HG03432 (cell line): ENCODE measurements around the gene GAMT.
A peak's percentile ranks its signal among the peaks of the same experiment; 100 is the strongest.
"Not testable (repeated sequence)": the region's sequence is repeated elsewhere in the genome, so short reads cannot be mapped to it uniquely, and the experiment has no call there.

Experiments used
- ATAC-seq: cut with Tn5 transposase; IDR thresholded peaks from one replicate; pipeline ENCODE4 v1.9.1; 2021; ENCODE audit warnings: mild to moderate bottlenecking, moderate library complexity; ENCODE audit not compliant: unreplicated experiment

Gene GAMT

DNA sequence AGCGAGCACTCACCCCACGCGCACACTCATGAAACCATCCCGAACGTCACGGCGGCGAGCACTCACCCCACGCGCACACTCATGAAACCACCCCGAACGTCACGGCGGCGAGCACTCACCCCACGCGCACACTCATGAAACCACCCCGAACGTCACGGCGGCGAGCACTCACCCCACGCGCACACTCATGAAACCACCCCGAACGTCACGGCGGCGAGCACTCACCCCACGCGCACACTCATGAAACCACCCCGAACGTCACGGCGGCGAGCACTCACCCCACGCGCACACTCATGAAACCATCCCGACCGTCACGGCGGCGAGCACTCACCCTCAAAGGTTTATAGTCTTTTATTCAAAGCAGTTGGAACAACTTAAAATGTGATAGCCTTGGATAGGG lies 18.7 kb upstream of the GAMT start:
- ATAC-seq: not testable (repeated sequence)

DNA sequence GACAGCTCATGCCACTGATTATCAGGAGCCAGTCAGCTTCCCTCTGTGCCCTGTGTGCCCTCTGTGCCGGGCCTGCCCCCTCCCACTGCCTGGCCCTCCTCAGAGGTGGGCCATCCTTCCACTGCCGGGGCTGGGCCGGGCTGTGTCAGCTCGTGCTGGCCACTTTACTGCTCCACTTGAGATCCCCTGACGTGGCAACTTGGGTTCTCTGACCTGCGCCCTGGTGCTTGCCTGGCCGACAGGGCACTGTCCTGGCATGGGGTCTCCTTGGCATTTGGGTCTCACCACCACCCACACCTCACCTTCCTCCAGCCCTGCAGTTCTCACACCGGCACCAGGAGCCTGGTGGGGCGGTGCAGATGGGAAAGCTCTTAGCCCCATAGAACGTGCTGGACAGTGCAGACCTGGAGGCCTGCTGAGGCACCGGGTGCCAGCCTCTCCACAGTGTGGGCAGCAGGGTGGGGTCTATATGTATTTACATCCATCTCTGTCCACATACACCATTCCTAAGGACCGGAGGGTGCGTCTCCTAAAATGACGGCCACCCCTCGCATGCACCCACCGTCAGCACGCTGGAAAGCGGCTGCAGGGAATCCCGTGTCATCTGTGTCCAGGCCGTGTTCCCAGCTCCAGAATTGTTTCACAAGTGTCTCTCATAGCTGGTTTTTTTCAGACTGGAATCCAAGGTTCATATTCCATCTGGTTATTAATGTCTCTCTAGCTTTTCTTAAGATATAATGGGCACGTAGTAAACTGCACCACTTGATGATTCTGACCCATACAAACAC lies 17.8 kb upstream of the GAMT start:
- no peak for ATAC-seq

DNA sequence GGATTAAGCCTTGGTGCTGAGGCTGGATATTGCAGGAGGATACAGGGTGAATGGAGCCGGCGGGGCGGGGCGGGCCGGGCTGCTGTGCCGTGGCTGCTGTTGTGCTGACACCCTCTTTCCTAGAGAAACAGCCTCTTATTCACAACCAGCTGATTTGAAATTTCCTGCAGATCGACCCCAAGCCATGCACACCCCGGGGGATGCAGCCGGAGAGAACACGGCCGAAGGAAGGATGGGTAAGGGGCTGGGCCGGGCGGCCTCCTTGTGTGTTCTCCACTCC lies 17.1 kb upstream of the GAMT start:
- ATAC-seq: no peak

DNA sequence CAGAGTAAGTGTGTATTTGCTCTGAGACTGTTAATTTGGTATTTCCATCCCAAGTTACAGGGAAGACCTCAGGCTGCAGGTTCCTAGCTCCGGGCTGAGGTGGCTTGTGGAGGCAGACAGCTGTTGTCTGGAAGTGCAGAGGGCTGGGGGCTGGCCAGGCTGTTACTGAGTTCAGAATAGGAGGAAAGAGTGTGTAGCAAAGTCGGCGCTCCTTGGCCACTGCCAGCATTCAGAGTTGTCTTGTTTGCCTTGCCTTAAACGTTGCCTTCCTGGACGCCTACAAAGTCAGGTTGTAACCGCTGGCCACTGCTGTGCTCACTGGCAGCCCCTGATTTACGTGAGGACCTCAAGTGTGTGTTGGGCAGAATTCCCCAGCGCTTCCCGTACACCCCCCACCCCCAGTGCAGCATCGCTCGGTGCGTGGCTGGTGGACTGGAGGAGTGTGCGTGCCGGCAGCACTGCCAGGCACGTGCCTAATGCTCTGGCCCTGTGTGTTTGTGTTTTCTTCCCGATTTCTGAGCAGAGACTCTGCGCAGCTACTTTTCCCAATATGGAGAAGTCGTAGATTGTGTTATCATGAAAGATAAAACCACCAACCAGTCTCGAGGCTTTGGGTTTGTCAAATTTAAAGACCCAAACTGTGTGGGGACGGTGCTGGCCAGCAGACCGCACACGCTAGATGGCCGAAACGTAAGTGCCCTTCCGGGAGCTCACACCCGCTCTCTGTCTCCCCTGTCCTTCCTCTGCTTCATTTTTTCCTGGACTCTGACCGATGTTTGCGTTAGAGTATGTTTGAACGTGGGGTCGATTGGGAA lies 16.5 kb upstream of the GAMT start:
- ATAC-seq: no peak

DNA sequence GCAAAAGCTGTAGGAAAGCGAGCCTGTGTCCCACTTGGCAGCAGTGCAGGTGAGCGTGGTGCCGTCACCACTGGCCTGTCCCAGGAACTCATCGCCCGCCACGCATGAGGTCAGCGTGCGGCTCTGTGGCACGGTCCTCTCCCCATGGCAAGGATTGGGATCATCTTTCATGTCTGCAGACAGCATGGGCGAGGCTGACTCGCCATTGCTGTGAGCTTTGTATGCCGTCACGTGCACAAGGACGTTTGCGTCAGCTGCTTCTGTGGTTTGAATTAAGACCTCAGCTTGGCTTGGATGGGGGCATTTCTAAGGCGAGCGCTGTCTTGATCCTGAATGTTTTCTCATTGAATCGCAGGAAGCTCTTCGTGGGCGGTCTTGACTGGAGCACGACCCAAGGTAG lies 15.8 kb upstream of the GAMT start:
- ATAC-seq: no peak

DNA sequence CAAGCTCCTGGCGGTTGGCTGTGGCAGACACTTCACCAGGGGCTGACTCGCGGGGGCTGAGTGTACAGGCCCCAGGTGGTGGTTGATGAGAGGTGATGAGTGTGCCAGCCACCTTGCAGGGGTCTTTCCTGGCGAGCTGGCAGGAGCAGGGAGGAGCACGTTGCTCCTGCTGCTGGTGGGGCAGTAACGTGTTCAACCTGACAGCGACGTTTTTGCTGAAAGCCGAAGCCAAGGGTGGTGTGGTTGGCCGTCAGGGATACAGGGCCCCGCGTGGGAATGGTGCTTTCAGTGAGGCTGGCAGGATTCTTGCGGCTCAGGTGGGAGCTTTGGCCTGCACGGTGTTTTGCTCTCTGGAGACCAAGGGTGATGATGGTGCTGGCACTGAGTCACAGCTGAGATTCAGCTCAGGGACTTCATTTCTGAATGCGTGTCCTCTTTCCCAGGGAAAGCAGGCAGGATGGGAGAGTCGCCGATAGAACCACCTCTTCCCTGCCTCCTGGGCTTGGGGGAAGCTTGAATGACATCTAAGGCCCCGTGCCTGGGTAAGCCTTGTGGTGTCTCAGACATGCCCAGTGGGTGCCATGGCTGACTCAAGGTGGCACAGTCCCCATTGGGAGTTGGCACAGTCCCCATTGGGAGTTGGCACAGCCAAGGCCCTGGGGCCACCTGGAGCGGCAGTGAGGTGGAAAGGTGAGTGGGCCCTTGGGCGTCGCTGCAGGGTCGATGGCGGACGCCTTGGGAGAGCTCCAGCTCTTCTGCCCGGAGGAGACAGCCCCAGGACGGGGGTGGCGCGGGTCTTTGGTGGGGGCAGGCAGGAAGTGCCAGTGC lies 14.9 kb upstream of the GAMT start:
- ATAC-seq: no peak

DNA sequence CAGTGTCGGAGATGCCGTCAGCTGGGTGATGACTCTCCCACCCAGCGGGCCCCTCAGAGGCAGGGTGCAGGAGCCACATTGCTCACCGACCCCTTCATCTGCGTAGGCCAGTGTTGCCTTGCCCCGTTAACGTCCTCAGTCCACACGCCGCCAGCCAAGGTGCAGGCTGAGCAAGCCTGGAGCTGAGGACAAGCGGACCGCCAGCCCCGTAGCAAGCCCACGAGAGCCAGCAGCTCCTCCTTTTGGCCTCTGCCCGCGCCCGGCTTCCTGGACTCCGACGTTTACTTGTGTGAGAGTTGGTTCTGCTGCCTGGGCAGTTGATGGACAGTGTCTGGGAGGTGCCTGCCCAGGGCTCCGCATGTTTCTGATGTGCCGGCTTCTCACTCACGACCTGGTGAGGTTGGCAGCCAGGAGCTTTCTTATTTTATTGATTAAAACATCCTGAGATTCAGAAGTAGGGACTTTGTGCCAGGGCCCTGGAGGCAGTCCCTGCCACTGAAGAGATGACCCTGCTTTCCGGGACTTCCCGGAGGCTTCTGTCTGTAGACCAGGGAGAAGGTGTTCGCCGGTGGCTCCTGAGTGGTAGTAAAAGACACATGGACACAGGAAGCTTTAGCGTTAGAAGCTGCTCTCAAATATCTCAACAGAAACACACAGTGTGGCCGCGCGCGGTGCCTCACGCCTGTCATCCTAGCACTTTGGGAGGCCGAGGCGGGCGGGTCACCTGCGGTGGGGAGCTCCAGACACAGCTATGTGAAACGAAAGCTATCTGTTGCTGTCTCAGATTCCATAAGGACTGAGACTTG lies 11.9 kb upstream of the GAMT start:
- ATAC-seq: no peak

DNA sequence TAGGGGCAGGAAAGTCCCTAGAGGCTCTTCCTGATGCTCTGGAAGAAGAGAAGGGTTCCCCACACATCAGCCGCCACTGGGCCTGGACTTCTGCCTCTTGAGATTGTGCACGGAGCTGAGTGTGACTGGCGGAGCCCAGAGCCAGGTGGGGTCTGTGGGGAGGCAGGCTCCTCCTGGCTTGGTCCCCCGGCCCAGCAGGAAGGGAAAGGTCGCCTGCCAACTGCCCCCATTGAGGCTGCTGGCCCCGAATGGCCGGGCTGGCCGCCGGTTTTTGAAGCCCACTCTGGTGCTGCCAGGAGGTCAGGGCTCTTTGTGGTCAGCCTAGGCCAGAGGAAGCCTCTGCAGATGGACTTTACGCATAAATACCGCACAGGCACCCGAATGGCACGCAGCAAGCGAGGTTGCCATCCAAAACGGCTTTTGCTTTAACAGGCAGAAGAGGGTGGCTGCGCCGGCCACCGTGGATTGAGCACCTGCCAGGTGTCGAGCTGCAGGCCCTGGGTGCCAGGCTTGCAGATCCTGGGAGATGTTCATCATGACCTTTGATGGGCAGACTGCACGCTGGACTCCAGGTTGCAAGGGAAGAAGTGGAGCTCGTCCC lies 11.1 kb upstream of the GAMT start:
- ATAC-seq: no peak

DNA sequence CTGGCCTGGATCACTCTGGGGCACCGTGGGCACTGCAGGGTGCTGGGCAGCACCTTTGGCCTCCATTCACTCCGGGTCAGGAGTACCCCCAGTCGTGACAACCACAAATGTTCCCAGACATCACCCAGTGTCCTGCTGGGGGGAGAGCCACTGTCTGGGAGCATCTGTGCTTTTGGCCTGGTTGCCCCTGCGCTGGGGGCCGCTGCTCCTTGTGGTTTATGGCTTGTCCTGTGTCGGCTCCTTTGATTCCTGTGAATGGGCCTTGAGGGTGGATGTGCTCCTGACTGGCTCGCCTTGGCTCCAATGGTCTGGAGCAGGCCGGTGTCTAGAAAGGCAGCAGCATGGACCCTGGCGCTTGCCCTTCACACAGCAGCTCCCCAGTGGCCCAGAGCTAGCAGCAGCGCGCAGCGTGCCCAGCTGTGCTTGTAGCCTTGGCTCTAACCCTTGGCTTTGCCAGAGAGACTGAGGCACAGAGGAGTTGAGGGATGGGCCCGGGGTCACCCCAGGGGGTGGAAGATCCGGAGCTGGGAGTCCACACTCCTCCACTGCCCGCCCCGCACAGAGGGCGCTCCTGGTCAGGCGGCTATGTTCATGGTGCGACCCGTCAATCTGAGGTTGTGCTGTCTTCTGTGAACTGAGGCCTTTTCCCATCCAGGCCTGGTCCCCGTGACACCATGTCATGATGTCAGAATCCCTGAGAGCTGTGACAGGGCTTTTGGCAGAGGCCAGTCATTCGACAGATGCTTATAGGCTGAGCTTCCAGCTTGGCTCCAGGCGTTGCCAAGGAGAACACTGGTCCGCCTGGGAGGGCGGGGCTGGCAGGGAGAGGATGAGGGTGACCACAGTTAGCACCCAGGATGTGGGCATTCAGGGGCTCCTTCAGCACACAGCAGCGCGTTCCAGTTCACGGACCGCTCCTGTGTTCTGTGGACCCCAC lies 10.2 kb upstream of the GAMT start:
- no peak for ATAC-seq

DNA sequence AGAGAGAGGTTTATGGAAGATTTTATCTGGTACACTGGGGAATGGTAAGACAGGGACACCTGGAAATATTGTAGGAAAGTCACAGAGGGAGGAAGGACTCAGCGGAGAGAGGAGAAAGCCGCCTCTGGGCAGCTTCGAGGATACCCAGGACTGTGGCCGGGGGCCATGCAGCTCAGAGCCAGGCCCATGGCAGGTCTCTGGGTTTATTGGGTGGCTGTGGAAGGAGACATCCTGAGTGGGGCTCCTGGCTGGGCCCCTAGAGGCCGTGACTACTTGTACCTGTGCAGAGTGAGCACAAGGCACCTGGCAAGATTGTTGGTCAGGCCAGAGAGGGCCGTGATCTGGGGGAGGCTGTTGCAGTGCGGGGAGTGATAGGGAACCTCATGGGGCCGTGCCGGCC lies 9.4 kb upstream of the GAMT start:
- no peak for ATAC-seq

DNA sequence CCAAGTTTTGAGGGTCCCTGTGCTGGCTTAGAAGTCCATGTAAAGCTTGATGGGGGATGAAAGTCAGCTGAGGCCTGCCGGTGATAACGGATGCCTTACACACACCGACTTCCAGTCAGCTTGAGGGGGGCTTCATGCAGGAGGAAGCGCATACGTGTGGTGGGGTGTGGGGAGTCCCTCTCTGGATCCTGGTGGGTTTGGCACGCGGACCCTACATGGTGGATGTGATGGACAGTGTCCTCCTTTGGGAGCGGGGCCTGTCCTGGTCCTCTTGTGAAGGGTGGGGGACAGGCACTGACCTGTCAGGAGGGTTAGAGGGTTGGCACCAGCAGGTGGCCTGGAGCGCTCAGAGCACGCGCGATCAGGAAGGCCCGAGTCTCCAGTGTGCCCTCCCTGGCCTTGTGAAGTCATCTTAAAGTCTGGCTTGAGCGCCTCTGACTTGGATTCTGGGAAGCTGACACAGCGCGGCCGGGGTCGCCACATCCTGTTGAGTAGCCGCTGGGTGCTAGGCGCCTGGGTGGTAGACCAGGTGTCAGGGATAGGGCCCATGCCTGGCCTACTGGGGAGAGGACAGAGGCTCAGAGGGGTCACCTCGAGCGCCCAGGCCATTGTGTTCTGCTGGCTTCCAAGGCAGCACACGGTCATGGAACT lies 8.9 kb upstream of the GAMT start:
- no peak for ATAC-seq

DNA sequence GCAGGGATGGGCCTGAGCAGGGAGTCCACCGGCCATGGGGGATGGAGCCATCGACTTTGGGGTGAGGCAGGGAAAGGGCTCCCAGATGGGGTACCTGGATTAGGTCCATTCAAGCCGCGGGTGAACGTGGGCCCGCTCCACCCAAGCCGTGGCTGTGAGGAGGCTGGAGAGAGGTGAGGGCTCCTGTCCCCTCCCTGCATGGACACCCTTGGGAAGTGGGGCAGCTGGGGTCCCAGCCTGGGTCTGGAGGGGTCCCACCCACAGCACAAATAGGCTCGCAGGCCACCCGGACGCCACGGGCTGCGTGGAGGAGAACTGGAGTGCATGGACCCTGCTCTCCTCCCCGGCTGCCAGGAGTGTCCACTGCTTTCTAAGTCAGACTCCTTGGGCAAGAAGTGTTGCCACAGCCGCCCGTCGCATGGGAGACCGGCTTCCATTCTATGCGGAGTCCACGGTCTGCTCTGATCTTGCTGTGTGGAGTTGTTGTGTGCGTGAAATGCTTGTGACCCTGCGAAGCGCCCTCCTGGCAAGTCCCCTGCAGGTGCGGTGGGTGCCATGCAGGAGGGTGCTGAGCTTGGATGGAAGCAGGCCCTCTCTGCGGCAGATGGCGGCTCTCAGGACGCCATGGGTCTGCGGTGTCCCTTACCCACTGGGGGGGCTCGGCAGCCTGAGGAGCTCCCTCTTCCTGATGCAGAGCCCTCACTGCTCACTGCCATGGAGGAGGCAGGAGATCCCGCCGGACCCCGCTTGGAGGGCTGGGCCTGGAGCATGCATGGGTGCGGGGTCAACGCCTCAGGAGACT lies 8.1 kb upstream of the GAMT start:
- ATAC-seq: no peak

DNA sequence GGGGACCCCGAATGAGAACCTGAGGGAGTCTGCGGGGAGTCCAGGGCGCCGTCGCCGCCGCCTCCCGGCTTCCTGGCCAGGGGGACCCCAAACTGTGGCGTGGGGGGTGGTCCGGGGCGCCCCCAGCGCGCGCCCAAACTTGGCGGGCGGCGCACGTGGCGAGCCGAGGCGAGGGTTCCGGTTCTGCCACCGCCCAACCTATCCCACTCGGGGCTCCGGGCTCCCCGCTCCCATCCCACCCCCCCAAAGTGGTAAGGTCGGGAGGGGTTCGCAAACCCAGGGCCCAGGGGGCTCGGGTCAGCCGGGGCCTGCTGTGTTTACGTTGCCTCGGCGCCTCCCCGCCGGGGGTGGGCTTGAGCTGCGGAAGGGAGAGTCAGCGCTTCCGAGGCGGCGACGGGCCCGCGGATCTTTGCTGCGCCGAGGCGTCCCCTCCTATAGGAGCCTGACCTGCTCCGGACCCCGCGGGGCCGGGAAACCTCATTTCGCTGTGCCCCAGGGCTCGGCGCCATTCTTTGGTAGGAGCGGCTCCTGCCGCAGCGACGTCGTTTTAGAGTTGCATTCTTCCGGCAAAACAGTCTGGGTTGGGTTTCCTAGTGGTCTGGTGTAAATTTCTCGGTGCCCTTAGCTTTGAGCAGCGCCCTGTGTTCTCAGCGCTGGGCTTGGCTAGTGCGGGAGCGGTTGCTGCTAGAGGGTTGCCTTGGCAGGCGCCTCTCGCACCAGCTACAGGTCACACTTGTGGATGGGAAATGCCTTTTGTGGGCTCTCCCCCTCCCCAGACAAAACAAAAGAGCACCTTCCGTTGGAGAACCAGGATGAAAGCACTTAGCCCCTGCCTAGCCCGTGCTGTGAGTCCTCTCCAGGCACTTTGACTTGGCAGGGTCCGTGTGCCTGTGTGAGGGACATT lies 7.2 kb upstream of the GAMT start:
- no peak for ATAC-seq

DNA sequence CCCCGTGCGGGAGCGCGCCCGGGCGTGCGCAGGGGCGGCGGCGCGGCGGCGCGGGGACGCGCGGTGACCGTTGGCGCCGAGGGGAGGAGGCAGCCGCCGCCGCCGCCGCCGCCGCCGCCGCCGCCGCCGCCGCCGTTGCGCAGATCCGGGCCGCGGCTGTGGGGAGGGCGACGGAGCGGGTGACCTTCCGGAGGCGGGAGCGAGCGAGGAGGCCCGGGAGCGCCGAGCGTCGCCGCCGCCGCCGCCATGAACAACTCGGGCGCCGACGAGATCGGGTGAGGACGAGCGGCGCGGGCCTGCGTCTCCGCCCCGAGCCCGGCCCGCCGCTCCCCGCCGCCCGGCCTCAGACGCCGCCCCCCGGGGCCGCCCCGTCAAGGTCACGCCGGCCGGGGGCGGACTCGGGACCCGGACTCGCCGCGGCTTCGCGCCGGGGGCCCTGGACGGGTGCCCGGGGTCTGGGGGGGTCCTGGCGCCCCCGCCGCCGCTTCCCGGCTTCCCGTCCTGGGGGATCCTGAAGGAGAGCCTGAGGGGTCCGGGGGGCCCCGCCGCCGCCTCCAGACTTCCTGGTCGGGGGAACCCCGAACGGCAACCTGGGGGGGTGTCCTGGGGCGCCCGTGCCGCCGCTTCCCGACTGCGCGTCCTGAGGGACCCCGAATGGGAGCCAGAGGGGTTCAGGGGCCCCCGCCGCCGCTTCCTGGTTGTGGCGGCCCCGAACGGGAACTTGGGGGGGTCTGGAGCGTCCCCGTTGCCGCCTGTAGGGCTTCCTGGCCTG lies 6.4 kb upstream of the GAMT start, which contains the start of gene DAZAP1:
TSS of gene DAZAP1 (plus strand) at position 59 of the 772 bp plus-strand sequence. CDS start at position 247, 188 bp downstream.
- ATAC-seq: peak; percentile 26

DNA sequence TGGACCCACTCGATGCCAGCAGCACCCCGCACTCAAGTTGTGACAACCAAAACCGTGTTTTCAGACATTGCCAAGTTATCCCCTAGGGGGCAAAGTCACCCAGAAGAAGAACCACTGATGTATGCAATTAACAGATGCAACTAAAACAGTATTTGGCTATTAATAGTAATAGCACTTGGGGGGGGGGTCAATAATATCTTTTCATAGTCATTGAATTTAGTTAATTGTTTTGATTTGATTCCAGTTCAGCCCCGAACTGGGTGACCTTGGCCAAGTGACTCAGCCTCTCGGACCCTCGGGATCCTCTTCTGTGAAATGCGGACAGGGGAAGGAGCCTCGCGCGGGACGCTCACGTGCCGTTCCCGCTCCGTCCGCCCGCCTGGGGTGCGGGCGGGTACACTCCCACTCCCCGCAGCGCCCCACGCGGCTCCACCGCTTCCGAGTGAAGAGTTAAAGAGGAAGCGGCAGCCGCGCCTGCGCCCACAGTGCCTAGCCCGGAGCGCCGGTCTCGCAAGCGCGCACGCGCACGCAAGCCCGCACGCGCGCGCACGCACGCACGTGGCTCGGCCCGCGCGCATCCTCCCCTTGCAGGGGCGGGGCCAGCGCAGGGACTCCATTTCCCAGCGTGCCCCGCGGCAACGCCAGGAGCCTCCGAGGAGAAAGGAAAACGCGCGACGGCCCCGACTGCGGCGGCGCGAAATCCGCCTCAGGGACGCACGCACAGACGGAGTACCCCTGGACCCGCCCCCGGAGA lies 5.6 kb upstream of the GAMT start:
- ATAC-seq: peak; percentile 72
